Hematopoietic multipotent progenitor cell (in vitro differentiated cells): ENCODE data around the gene DUS2. TPM values are rescaled to one million over a fixed set of nuclear protein-coding genes. Genes with fewer than 3 reads are reported as not detected.

ENCODE experiments used
- DNase-seq, 3 donors: peaks; one replicate each; pipeline ENCODE4 v3.0.0-alpha.2; 2011 to 2015; ENCODE audit warnings: low read depth in 2 of 3, low spot score in 2 of 3
- total RNA-seq: library from RNA; depleted of rRNA; stranded (reverse); fragments of >200 nt; gene quantifications from one replicate; pipeline ENCODE4 v1.2.3, GENCODE V29; 2012

DUS2 gene
- total RNA-seq, 1 donor, result 15.1 TPM

GRCh38 chr16:68074850-68075555 lies 51.9 kb downstream of the DUS2 start:
- DNase-seq, result peak in 2 of 3 donors; percentile 68 to 90

- no peak for DNase-seq
Observed at GRCh38 chr16:68075980-68076379, 52.9 kb downstream of the DUS2 start.

- DNase-seq, result no peak
Observed at GRCh38 chr16:68076560-68076959, 53.5 kb downstream of the DUS2 start.

GRCh38 chr16:68077866-68078700 lies 55.0 kb downstream of the DUS2 start:
- no peak for DNase-seq

GRCh38 chr16:68078701-68079375 lies 55.8 kb downstream of the DUS2 start:
- DNase-seq, result no peak

- no peak for DNase-seq
Observed at GRCh38 chr16:68079376-68079625, 56.2 kb downstream of the DUS2 start.

GRCh38 chr16:68079626-68080344 lies 56.7 kb downstream of the DUS2 start:
- DNase-seq, result peak in 2 of 3 donors; percentile 64 to 77

- no peak for DNase-seq
Observed at GRCh38 chr16:68081861-68082628, 59.0 kb downstream of the DUS2 start.

GRCh38 chr16:68082629-68083238 lies 59.6 kb downstream of the DUS2 start:
- DNase-seq, result no peak

- DNase-seq, result no peak
Observed at GRCh38 chr16:68083239-68083781, 60.2 kb downstream of the DUS2 start.

GRCh38 chr16:68083861-68084503 lies 60.9 kb downstream of the DUS2 start:
- DNase-seq, result no peak

GRCh38 chr16:68084504-68085258 lies 61.6 kb downstream of the DUS2 start:
- DNase-seq, result peak; percentile 74 to 93 (median 91)

GRCh38 chr16:68085259-68086071 lies 62.4 kb downstream of the DUS2 start, which contains the start of gene NFATC3:
TSS of gene NFATC3 (plus strand) at chr16:68085370. CDS start at chr16:68085682, 312 bp downstream.
- DNase-seq, result peak; percentile 97 to 98 (median 98)

GRCh38 chr16:68086336-68086841 lies 63.3 kb downstream of the DUS2 start:
- no peak for DNase-seq

GRCh38 chr16:68086860-68087268 lies 63.8 kb downstream of the DUS2 start:
- no peak for DNase-seq

- no peak for DNase-seq
Observed at GRCh38 chr16:68087688-68088087, 64.6 kb downstream of the DUS2 start.
